SW 1271 (cell line): Measurements from ENCODE around the gene LRRC28.
"Not testable (repeated sequence)": the region's sequence is repeated elsewhere in the genome, so short reads cannot be mapped to it uniquely, and the experiment has no call there.

ENCODE experiments used
- DNase-seq, 2 experiments: peaks; one replicate each; lab custom pipeline; 2025; lab: John Stamatoyannopoulos, UW

LRRC28 gene

GRCh38 chr15:99396375-99396774 lies 145.1 kb downstream of the LRRC28 start:
- DNase-seq = no peak

GRCh38 chr15:99399061-99399460 lies 147.8 kb downstream of the LRRC28 start:
- no peak for DNase-seq

GRCh38 chr15:99399618-99400017 lies 148.3 kb downstream of the LRRC28 start:
- no peak for DNase-seq

GRCh38 chr15:99401216-99401615 lies 149.9 kb downstream of the LRRC28 start:
- DNase-seq = not testable (repeated sequence)

GRCh38 chr15:99402014-99402729 lies 150.9 kb downstream of the LRRC28 start:
- DNase-seq = no peak

- no peak for DNase-seq
These were observed 152.3 kb downstream of the LRRC28 start for GRCh38 chr15:99403597-99403996.

GRCh38 chr15:99404454-99404853 lies 153.2 kb downstream of the LRRC28 start:
- DNase-seq = no peak

- no peak for DNase-seq
These were observed 154.8 kb downstream of the LRRC28 start for GRCh38 chr15:99406120-99406519.

GRCh38 chr15:99406716-99407487 lies 155.6 kb downstream of the LRRC28 start:
- DNase-seq = no peak

GRCh38 chr15:99407716-99408115 lies 156.4 kb downstream of the LRRC28 start:
- no peak for DNase-seq

- DNase-seq = no peak
These were observed 157.2 kb downstream of the LRRC28 start for GRCh38 chr15:99408236-99409096.

- peak in 1 of 2 experiments; percentile 13 for DNase-seq
These were observed 157.8 kb downstream of the LRRC28 start for GRCh38 chr15:99409097-99409473.

GRCh38 chr15:99409560-99409959 lies 158.3 kb downstream of the LRRC28 start:
- DNase-seq = no peak

- no peak for DNase-seq
These were observed 159.2 kb downstream of the LRRC28 start for GRCh38 chr15:99410477-99410876.

- DNase-seq = no peak
These were observed 160.0 kb downstream of the LRRC28 start for GRCh38 chr15:99411234-99411633.

- no peak for DNase-seq
These were observed 160.8 kb downstream of the LRRC28 start for GRCh38 chr15:99412082-99412481.

GRCh38 chr15:99412626-99413025 lies 161.3 kb downstream of the LRRC28 start:
- no peak for DNase-seq

- DNase-seq = no peak
These were observed 162.9 kb downstream of the LRRC28 start for GRCh38 chr15:99413955-99414754.

GRCh38 chr15:99414755-99415731 lies 163.8 kb downstream of the LRRC28 start:
- DNase-seq = no peak
